22Rv1 (cell line): ENCODE measurements around the gene SUCO.

ENCODE experiments used
- ZFX ChIP-seq: fragments of 450-650 bp; IDR thresholded peaks from 2 replicates; pipeline ENCODE4 v1.6.1; 2017; ENCODE audit warnings: antibody characterized with exemption, borderline replicate concordance
- TF ChIP-seq, protein P1 (sequence below): fragments of 450-650 bp; IDR thresholded peaks from 2 replicates; pipeline ENCODE4 v1.5.1; 2017; ENCODE audit warnings: mild to moderate bottlenecking

GRCh38 chr1:172578586-172578985, 45.6 kb downstream of the SUCO start:
- TF ChIP-seq, protein P1, sequence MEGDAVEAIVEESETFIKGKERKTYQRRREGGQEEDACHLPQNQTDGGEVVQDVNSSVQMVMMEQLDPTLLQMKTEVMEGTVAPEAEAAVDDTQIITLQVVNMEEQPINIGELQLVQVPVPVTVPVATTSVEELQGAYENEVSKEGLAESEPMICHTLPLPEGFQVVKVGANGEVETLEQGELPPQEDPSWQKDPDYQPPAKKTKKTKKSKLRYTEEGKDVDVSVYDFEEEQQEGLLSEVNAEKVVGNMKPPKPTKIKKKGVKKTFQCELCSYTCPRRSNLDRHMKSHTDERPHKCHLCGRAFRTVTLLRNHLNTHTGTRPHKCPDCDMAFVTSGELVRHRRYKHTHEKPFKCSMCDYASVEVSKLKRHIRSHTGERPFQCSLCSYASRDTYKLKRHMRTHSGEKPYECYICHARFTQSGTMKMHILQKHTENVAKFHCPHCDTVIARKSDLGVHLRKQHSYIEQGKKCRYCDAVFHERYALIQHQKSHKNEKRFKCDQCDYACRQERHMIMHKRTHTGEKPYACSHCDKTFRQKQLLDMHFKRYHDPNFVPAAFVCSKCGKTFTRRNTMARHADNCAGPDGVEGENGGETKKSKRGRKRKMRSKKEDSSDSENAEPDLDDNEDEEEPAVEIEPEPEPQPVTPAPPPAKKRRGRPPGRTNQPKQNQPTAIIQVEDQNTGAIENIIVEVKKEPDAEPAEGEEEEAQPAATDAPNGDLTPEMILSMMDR, result no peak
- TF ChIP-seq ZFX, result no peak
